ENCODE measurements around the gene HECW1.
"Not testable (repeated sequence)": the region's sequence is repeated elsewhere in the genome, so short reads cannot be mapped to it uniquely, and the experiment has no call there.

The HECW1 gene

GRCh38 chr7:43121973-43122372 is 9.5 kb downstream of the HECW1 start:
- Mint-ChIP-seq H3K36me3 (ENCODE audit: low read depth) (no peaks in the 10 kb centered on the region), H3K4me1 (ENCODE audit: low read depth) (no peaks in the 10 kb centered on the region), H3K27me3 (peaks cover 35% of the 10 kb centered on the region), H3K9me3 (no peaks in the 10 kb centered on the region), H3K27ac (no peak overlapping the region), H3K4me3 (no peak overlapping the region)
- DNase-seq = no peak

- H3K27me3 Mint-ChIP-seq = peaks cover 24% of the 10 kb centered on the region
- H3K36me3 Mint-ChIP-seq (ENCODE audit: low read depth) = no peaks in the 10 kb centered on the region
- no peaks in the 10 kb centered on the region for H3K9me3 Mint-ChIP-seq
- H3K27ac Mint-ChIP-seq = no peak overlapping the region
- H3K4me3 Mint-ChIP-seq = no peak overlapping the region
- H3K4me1 Mint-ChIP-seq (ENCODE audit: low read depth) = no peaks in the 10 kb centered on the region
- DNase-seq = no peak
Measured at GRCh38 chr7:43123457-43123856, 11.0 kb downstream of the HECW1 start.

GRCh38 chr7:43124388-43124787 is 11.9 kb downstream of the HECW1 start:
- no peak for DNase-seq

GRCh38 chr7:43130347-43130746 is 17.9 kb downstream of the HECW1 start:
- H3K27ac Mint-ChIP-seq = no peak overlapping the region
- H3K9me3 Mint-ChIP-seq = no peaks in the 10 kb centered on the region
- no peak overlapping the region for H3K4me3 Mint-ChIP-seq
- no peaks in the 10 kb centered on the region for H3K36me3 Mint-ChIP-seq (ENCODE audit: low read depth)
- no peak for DNase-seq
- H3K27me3 Mint-ChIP-seq = peaks cover 15% of the 10 kb centered on the region
- no peaks in the 10 kb centered on the region for H3K4me1 Mint-ChIP-seq (ENCODE audit: low read depth)

More at GRCh38 chr7:43124388-43124787, 11.9 kb downstream of the HECW1 start:
- Mint-ChIP-seq H3K27ac (no peak overlapping the region), H3K9me3 (no peaks in the 10 kb centered on the region), H3K4me3 (no peak overlapping the region), H3K36me3 (ENCODE audit: low read depth) (no peaks in the 10 kb centered on the region), H3K27me3 (peaks cover 24% of the 10 kb centered on the region), H3K4me1 (ENCODE audit: low read depth) (no peaks in the 10 kb centered on the region)

- no peaks in the 10 kb centered on the region for H3K36me3 Mint-ChIP-seq (ENCODE audit: low read depth)
- no peak overlapping the region for H3K27ac Mint-ChIP-seq
- no peak for DNase-seq
- H3K4me1 Mint-ChIP-seq (ENCODE audit: low read depth) = no peaks in the 10 kb centered on the region
- peaks cover 37% of the 10 kb centered on the region for H3K27me3 Mint-ChIP-seq
- H3K9me3 Mint-ChIP-seq = no peaks in the 10 kb centered on the region
- no peak overlapping the region for H3K4me3 Mint-ChIP-seq
Measured at GRCh38 chr7:43135129-43135528, 22.7 kb downstream of the HECW1 start.

GRCh38 chr7:43136064-43136463 is 23.6 kb downstream of the HECW1 start:
- Mint-ChIP-seq H3K4me1 (ENCODE audit: low read depth) (no peaks in the 10 kb centered on the region), H3K36me3 (ENCODE audit: low read depth) (no peaks in the 10 kb centered on the region), H3K27me3 (peaks cover 43% of the 10 kb centered on the region), H3K4me3 (no peak overlapping the region), H3K27ac (no peak overlapping the region), H3K9me3 (no peaks in the 10 kb centered on the region)
- DNase-seq = no peak

GRCh38 chr7:43137121-43137744 is 24.8 kb downstream of the HECW1 start:
- not testable (repeated sequence) for H3K9me3 Mint-ChIP-seq; DNase-seq; H3K4me1 Mint-ChIP-seq (ENCODE audit: low read depth); H3K36me3 Mint-ChIP-seq (ENCODE audit: low read depth); H3K27ac Mint-ChIP-seq; H3K4me3 Mint-ChIP-seq
- peaks cover 48% of the 10 kb centered on the region for H3K27me3 Mint-ChIP-seq

- Mint-ChIP-seq H3K27ac (no peak overlapping the region), H3K9me3 (no peaks in the 10 kb centered on the region)
- no peak for DNase-seq
Measured at GRCh38 chr7:43137811-43138210, 25.4 kb downstream of the HECW1 start.

GRCh38 chr7:43138710-43139109 is 26.3 kb downstream of the HECW1 start:
- H3K9me3 Mint-ChIP-seq = no peaks in the 10 kb centered on the region
- DNase-seq = no peak
- no peaks in the 10 kb centered on the region for H3K4me1 Mint-ChIP-seq (ENCODE audit: low read depth)
- H3K27ac Mint-ChIP-seq = no peak overlapping the region
- H3K4me3 Mint-ChIP-seq = no peak overlapping the region
- no peaks in the 10 kb centered on the region for H3K36me3 Mint-ChIP-seq (ENCODE audit: low read depth)
- H3K27me3 Mint-ChIP-seq = peaks cover 53% of the 10 kb centered on the region

More at GRCh38 chr7:43137811-43138210, 25.4 kb downstream of the HECW1 start:
- H3K27me3 Mint-ChIP-seq = peaks cover 53% of the 10 kb centered on the region
- H3K4me1 Mint-ChIP-seq (ENCODE audit: low read depth) = no peaks in the 10 kb centered on the region
- no peak overlapping the region for H3K4me3 Mint-ChIP-seq
- no peaks in the 10 kb centered on the region for H3K36me3 Mint-ChIP-seq (ENCODE audit: low read depth)

GRCh38 chr7:43139137-43139536 is 26.7 kb downstream of the HECW1 start:
- no peaks in the 10 kb centered on the region for H3K9me3 Mint-ChIP-seq
- H3K36me3 Mint-ChIP-seq (ENCODE audit: low read depth) = no peaks in the 10 kb centered on the region
- peaks cover 58% of the 10 kb centered on the region for H3K27me3 Mint-ChIP-seq

GRCh38 chr7:43140186-43140585 is 27.7 kb downstream of the HECW1 start:
- Mint-ChIP-seq H3K4me3 (no peak overlapping the region), H3K4me1 (ENCODE audit: low read depth) (no peaks in the 10 kb centered on the region), H3K9me3 (no peaks in the 10 kb centered on the region), H3K36me3 (ENCODE audit: low read depth) (no peaks in the 10 kb centered on the region), H3K27me3 (peaks cover 60% of the 10 kb centered on the region), H3K27ac (no peak overlapping the region)
- DNase-seq = no peak

More at GRCh38 chr7:43139137-43139536, 26.7 kb downstream of the HECW1 start:
- Mint-ChIP-seq H3K27ac (no peak overlapping the region), H3K4me1 (ENCODE audit: low read depth) (no peaks in the 10 kb centered on the region), H3K4me3 (no peak overlapping the region)
- DNase-seq = no peak

- Mint-ChIP-seq H3K4me1 (ENCODE audit: low read depth) (no peaks in the 10 kb centered on the region), H3K9me3 (no peaks in the 10 kb centered on the region), H3K36me3 (ENCODE audit: low read depth) (no peaks in the 10 kb centered on the region), H3K27me3 (peaks cover 60% of the 10 kb centered on the region), H3K27ac (no peak overlapping the region), H3K4me3 (no peak overlapping the region)
- no peak for DNase-seq
Measured at GRCh38 chr7:43141091-43141490, 28.6 kb downstream of the HECW1 start.

- no peaks in the 10 kb centered on the region for H3K9me3 Mint-ChIP-seq
- DNase-seq = no peak
- no peaks in the 10 kb centered on the region for H3K4me1 Mint-ChIP-seq (ENCODE audit: low read depth)
- no peaks in the 10 kb centered on the region for H3K36me3 Mint-ChIP-seq (ENCODE audit: low read depth)
- H3K4me3 Mint-ChIP-seq = no peak overlapping the region
- peaks cover 54% of the 10 kb centered on the region for H3K27me3 Mint-ChIP-seq
- H3K27ac Mint-ChIP-seq = no peak overlapping the region
Measured at GRCh38 chr7:43142703-43143102, 30.3 kb downstream of the HECW1 start.

GRCh38 chr7:43143918-43144589 is 31.6 kb downstream of the HECW1 start:
- Mint-ChIP-seq H3K4me3 (no peak overlapping the region), H3K36me3 (ENCODE audit: low read depth) (no peaks in the 10 kb centered on the region)
- no peak for DNase-seq

GRCh38 chr7:43148161-43148731 is 35.8 kb downstream of the HECW1 start:
- no peak overlapping the region for H3K27ac Mint-ChIP-seq
- H3K4me1 Mint-ChIP-seq (ENCODE audit: low read depth) = no peaks in the 10 kb centered on the region
- peaks cover 40% of the 10 kb centered on the region for H3K27me3 Mint-ChIP-seq
- H3K36me3 Mint-ChIP-seq (ENCODE audit: low read depth) = no peaks in the 10 kb centered on the region
- H3K9me3 Mint-ChIP-seq = no peaks in the 10 kb centered on the region
- no peak overlapping the region for H3K4me3 Mint-ChIP-seq
- DNase-seq = no peak

More at GRCh38 chr7:43143918-43144589, 31.6 kb downstream of the HECW1 start:
- H3K4me1 Mint-ChIP-seq (ENCODE audit: low read depth) = no peaks in the 10 kb centered on the region
- no peak overlapping the region for H3K27ac Mint-ChIP-seq
- no peaks in the 10 kb centered on the region for H3K9me3 Mint-ChIP-seq
- H3K27me3 Mint-ChIP-seq = peaks cover 52% of the 10 kb centered on the region
